ENCODE measurements around the gene FAM120B.

Gene FAM120B

GRCh38 chr6:170435766-170436165, 129.2 kb downstream of the FAM120B start:
- no peak overlapping the region for H3K27ac ChIP-seq (replicated peaks)
- no peak for DNase-seq (ENCODE audit: low read depth in 1 of 2, low spot score in 1 of 2)
- no peak overlapping the region for H3K4me3 ChIP-seq (replicated peaks; ENCODE audit: insufficient read depth, low read length)

GRCh38 chr6:170436209-170436809, 129.8 kb downstream of the FAM120B start:
- TF ChIP-seq GABPA (IDR thresholded peaks at IDR 0.05; ENCODE audit: low read depth) (no peak), SPI1 (IDR thresholded peaks at IDR 0.05; ENCODE audit: borderline replicate concordance, low read depth) (no peak), POLR2AphosphoS5 (IDR thresholded peaks at IDR 0.05; ENCODE audit: low read depth) (no peak), REST (IDR thresholded peaks at IDR 0.05; ENCODE audit: insufficient replicate concordance, low read depth) (no peak), CTCF (IDR thresholded peaks at IDR 0.05; ENCODE audit: insufficient read depth, low read length) (no peak)
- no peak overlapping the region for H3K27ac ChIP-seq (replicated peaks)
- no peaks in the 10 kb centered on the region for H3K27me3 ChIP-seq (ENCODE audit: insufficient read depth, poor library complexity, severe bottlenecking)
- no peak overlapping the region for H3K4me3 ChIP-seq (replicated peaks; ENCODE audit: insufficient read depth, low read length)
- no peak for DNase-seq (ENCODE audit: low read depth in 1 of 2, low spot score in 1 of 2)

More at GRCh38 chr6:170435766-170436165, 129.2 kb downstream of the FAM120B start:
- no peak for TF ChIP-seq CTCF (IDR thresholded peaks at IDR 0.05; ENCODE audit: insufficient read depth, low read length)
- TF ChIP-seq GABPA (IDR thresholded peaks at IDR 0.05; ENCODE audit: low read depth): no peak
- TF ChIP-seq POLR2AphosphoS5 (IDR thresholded peaks at IDR 0.05; ENCODE audit: low read depth): no peak
- no peak for TF ChIP-seq REST (IDR thresholded peaks at IDR 0.05; ENCODE audit: insufficient replicate concordance, low read depth)
- no peak for TF ChIP-seq SPI1 (IDR thresholded peaks at IDR 0.05; ENCODE audit: borderline replicate concordance, low read depth)
- no peaks in the 10 kb centered on the region for H3K27me3 ChIP-seq (ENCODE audit: insufficient read depth, poor library complexity, severe bottlenecking)

- Histone ChIP-seq H3K27ac (replicated peaks) (no peak overlapping the region), H3K27me3 (ENCODE audit: insufficient read depth, poor library complexity, severe bottlenecking) (no peaks in the 10 kb centered on the region), H3K4me3 (replicated peaks; ENCODE audit: insufficient read depth, low read length) (no peak overlapping the region)
- no peak for DNase-seq (ENCODE audit: low read depth in 1 of 2, low spot score in 1 of 2)
- no peak for TF ChIP-seq CTCF (IDR thresholded peaks at IDR 0.05; ENCODE audit: insufficient read depth, low read length)
- no peak for TF ChIP-seq POLR2AphosphoS5 (IDR thresholded peaks at IDR 0.05; ENCODE audit: low read depth)
- TF ChIP-seq SPI1 (IDR thresholded peaks at IDR 0.05; ENCODE audit: borderline replicate concordance, low read depth): no peak
- no peak for TF ChIP-seq GABPA (IDR thresholded peaks at IDR 0.05; ENCODE audit: low read depth)
- no peak for TF ChIP-seq REST (IDR thresholded peaks at IDR 0.05; ENCODE audit: insufficient replicate concordance, low read depth)
These were observed 131.3 kb downstream of the FAM120B start for GRCh38 chr6:170437719-170438401.

All from HL-60 (cell line).